Epithelial cell of proximal tubule (primary cell): ENCODE measurements around the gene GDF15. TPM values are rescaled to one million over a fixed set of nuclear protein-coding genes. Genes with fewer than 3 reads are reported as not detected.
"Not testable (repeated sequence)": the region's sequence is repeated elsewhere in the genome, so short reads cannot be mapped to it uniquely, and the experiment has no call there.

ENCODE experiments used
- DNase-seq: peaks from one replicate; pipeline ENCODE4 v3.0.0-alpha.2; 2011; ENCODE audit warnings: low read depth
- H3K4me3 ChIP-seq: 2 replicates; pipeline ENCODE4 v1.5.1; 2011; ENCODE audit warnings: low read depth, mild to moderate bottlenecking, low read length
- total RNA-seq: library from RNA; depleted of rRNA; stranded (reverse); fragments of >200 nt; gene quantifications from 2 replicates; pipeline ENCODE4 v1.2.3, GENCODE V29; 2015
- TF ChIP-seq, protein P1 (sequence below): conservative IDR thresholded peaks from 2 replicates; pipeline ENCODE4 v1.5.1; 2012; ENCODE audit warnings: low read depth, mild to moderate bottlenecking, low read length

Gene GDF15
- total RNA-seq, 1 donor from 2014 or later = 262 TPM

DNA sequence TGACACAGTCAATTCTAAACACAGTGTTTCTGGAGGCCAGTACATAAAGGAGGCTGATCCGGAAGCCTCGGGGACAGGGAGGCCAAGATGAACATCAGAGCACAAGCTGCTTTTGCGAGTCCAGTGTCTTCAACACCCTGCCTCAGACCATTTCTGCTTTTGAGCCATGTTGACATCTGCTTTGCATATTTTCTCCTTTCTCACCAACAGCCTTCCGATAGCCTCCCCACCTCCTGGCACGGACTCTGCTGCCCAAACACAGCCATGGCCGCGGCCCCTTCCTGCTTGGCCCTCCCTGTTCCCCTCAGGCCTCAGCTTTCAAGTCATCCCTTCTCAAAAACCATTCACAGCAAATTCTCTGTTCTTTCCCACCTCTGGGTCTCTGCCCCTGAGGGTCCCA, 7.9 kb downstream of the GDF15 start:
- TF ChIP-seq, protein P1, sequence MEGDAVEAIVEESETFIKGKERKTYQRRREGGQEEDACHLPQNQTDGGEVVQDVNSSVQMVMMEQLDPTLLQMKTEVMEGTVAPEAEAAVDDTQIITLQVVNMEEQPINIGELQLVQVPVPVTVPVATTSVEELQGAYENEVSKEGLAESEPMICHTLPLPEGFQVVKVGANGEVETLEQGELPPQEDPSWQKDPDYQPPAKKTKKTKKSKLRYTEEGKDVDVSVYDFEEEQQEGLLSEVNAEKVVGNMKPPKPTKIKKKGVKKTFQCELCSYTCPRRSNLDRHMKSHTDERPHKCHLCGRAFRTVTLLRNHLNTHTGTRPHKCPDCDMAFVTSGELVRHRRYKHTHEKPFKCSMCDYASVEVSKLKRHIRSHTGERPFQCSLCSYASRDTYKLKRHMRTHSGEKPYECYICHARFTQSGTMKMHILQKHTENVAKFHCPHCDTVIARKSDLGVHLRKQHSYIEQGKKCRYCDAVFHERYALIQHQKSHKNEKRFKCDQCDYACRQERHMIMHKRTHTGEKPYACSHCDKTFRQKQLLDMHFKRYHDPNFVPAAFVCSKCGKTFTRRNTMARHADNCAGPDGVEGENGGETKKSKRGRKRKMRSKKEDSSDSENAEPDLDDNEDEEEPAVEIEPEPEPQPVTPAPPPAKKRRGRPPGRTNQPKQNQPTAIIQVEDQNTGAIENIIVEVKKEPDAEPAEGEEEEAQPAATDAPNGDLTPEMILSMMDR = no peak
- DNase-seq = no peak
- no peak overlapping the region for H3K4me3 ChIP-seq

DNA sequence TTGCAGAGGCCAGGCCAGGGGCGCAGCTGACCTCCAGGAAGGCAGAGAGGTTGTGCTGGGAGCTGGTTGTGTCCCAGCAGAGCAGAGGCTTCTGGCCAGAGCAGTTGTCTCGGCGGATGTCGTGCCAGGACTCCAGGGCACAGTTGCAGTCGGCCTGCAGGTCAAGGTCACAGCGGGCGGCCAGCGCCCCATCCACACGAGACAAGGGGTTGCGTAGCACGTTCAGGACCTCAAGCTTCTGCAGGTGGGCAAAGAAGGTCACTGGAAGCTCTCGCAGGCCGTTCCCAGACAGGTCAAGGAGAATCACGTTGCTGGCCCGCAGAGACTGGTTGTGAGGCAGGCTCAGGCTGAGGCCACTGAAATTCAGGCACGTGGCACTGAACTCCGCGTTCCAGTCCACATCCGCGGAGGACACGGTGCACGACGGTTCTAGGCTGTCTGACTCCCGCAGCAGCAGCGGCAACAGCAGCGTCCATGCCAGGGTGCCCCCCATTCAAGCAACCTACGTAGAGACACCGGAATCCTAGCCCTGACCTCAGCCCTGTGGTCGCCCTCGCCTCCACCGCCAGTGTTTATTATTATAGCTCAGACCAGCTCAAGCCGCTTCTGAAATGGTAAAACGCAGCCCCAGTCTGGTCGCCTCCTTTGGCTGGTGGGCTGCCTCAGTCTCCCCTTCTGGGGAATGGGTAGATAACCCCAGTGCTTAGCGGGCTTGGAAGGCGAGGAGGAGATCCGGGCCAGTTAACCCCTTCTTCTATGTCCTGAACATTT, 10.7 kb downstream of the GDF15 start:
- H3K4me3 ChIP-seq = no peak overlapping the region
- no peak for DNase-seq
- TF ChIP-seq, protein P1 = no peak

DNA sequence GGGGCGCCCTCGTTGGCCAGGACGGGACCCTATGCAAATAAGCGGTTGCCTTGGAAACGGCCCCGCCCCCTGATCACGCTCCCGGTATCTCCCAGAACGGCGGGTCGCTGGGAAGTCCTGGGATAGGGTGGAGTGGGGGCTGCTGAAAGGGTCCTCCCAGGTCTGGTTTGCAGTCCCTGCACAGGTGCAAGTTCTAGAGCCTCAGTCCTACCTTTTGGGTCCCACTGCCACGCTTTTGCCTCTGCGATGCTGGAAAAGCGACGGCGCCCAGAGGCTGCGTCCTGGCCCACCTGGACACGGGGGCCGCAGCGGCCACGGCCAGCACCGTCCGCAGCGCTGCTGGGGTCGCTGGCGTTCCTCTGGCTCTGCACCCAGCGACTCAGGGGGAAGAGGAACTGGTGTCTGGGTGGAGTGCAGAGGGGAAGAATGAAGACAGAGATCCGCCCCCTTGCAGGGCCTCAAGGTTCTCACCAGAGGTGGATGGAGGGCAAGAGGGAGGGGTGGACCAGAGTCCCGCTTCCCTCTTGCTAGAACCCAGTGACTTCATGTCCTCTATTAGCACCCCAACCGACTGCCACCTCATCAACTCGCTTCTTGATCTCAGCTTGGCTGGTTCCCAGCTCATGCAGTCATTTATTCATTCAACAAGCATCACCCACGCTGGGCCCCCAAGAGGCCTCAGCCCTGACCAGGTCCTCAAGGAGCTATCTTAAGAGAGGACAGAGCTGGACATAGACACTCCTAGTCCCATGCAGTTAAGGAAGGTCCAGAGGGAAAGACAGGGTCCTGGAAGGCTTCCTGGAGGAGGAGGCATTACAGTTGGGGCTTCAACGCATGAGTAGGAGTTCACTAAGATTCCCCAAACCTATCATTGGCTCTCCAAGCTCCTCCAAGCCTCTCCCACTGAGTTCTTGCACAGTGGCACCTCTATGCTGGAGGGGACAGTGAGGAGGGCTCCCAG, 11.6 kb downstream of the GDF15 start, which contains the start of gene LRRC25:
Gene LRRC25 (minus strand): TSS at position 381 of the 961 bp plus-strand sequence. CDS start 659 bp downstream, outside the sequence.
- TF ChIP-seq, protein P1 = no peak
- H3K4me3 ChIP-seq = no peak within 1 kb of the TSS
- DNase-seq = no peak

DNA sequence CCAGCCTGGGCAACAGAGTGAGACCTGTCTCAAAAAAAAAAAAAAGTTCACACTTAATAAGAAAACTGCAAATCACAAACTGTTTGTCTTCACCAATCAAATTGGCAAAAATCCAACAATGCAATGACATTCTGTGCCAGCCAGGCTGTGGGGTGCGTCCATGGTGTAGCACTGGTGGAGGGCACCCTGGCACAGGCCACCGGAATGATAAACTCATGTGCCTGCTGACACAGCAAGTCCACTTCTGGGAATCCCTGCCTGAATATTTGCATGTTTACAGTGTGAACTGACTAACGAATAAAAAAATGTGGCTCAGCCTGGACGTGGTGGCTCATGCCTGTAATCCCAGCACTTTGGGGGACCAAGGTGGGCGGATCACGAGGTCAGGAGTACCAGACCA, 13.1 kb downstream of the GDF15 start:
- peak; percentile 76 for DNase-seq
- TF ChIP-seq, protein P1 = no peak
- no peak overlapping the region for H3K4me3 ChIP-seq

DNA sequence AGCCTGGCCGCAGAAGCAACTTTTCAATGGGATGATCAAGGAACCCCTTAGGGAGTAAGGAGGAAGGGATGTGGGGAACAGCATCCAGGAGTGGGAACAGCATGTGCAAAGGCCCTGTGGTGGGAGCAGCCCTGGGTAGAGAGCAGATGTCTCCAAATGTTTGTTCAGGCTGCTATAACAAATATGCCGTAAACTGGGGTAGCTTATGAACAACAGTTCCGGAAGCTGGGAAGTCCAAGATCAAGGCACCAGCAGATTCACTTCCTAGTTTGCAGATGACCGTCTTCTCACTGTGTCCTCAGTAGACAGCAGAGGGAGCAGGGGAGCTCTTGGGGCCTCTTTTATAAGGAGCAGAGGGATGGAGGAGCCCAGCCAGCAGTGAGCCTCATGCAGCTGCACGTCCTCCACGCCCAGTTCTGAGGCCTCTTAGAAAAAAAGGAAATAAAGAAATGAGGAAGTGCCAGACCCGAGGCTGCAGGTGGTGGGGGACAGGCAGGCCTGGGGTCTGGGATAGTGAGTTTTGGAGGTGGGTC, 15.7 kb downstream of the GDF15 start:
- H3K4me3 ChIP-seq = peak overlapping the region; percentile 52
- TF ChIP-seq, protein P1 = peak; percentile 66
- DNase-seq = no peak

DNA sequence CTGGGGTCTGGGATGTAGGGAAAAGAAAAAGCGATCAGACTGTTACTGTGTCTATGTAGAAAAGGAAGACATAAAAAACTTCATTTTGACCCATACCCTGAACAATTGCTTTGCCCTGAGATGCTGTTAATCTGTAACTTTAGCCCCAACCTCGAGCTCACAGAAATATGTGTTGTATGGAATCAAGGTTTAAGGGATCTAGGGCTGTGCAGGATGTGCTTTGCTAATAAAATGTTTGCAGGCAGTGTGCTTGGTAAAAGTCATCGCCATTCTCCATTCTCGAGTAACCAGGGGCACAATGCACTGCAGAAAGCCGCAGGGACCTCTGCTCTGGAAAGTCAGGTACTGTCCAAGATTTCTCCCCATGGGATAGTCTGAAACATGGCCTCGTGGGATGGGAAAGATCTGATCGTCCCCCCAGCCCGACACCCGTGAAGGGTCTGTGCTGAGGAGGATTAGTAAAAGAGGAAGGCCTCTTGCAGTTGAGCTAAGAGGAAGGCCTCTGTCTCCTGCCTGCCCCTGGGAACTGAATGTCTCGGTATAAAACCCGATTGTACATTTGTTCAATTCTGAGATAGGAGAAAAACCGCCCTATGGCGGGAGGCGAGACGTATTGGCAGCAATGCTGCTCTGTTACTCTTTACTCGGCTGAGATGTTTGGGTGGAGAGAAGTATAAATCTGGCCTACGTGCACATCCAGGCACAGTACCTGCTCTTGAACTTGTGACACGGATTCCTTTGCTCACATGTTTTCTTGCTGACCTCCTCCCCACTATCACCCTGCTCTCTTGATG, 16.7 kb downstream of the GDF15 start:
- peak overlapping the region; percentile 52 for H3K4me3 ChIP-seq
- not testable (repeated sequence) for DNase-seq

DNA sequence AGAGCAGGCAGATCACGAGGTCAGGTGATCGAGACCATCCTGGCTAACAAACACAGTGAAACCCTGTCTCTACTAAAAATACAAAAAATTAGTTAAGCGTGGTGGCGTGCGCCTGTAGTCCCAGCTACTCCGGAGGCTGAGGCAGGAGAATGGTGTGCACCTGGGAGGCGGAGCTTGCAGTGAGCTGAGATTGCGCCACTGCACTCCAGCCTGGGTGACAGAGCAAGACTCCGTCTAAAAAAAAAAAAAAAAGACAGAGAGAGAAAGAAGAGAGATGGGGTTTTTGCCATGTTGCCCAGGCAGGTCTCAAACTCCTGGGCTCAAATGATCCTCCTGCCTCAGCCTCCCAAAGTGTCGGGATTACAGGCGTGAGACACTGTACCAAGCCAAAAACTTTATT, 19.8 kb downstream of the GDF15 start:
- not testable (repeated sequence) for DNase-seq, H3K4me3 ChIP-seq
